GM21723 (cell line): Measurements from ENCODE around the gene GATD1.

Source experiments
- ATAC-seq: cut with Tn5 transposase; IDR thresholded peaks from one replicate; pipeline ENCODE4 v1.9.1; 2021; ENCODE audit warnings: mild to moderate bottlenecking, moderate library complexity; ENCODE audit not compliant: unreplicated experiment

The GATD1 gene

GRCh38 chr11:796565-797295, 19.4 kb upstream of the GATD1 start:
- no peak for ATAC-seq

GRCh38 chr11:795634-796564, 18.6 kb upstream of the GATD1 start:
- ATAC-seq, result no peak

GRCh38 chr11:794766-795633, 17.7 kb upstream of the GATD1 start:
- ATAC-seq, result no peak

- ATAC-seq, result no peak
Observed at GRCh38 chr11:794013-794765, 16.9 kb upstream of the GATD1 start.

- no peak for ATAC-seq
Observed at GRCh38 chr11:793556-793955, 16.3 kb upstream of the GATD1 start.

GRCh38 chr11:792873-793272, 15.6 kb upstream of the GATD1 start:
- ATAC-seq, result no peak

GRCh38 chr11:792535-792821, 15.2 kb upstream of the GATD1 start:
- no peak for ATAC-seq

- no peak for ATAC-seq
Observed at GRCh38 chr11:791658-792534, 14.6 kb upstream of the GATD1 start.

GRCh38 chr11:790721-791564, 13.7 kb upstream of the GATD1 start:
- ATAC-seq, result no peak

- ATAC-seq, result no peak
Observed at GRCh38 chr11:789943-790342, 12.7 kb upstream of the GATD1 start, which contains the start of gene CEND1. Gene CEND1, minus strand, starts transcription at chr11:790090. Its CDS starts 1,514 bp downstream, at chr11:788576.

- ATAC-seq, result no peak
Observed at GRCh38 chr11:788953-789940, 12.0 kb upstream of the GATD1 start.

GRCh38 chr11:788009-788640, 10.8 kb upstream of the GATD1 start:
- ATAC-seq, result no peak

- no peak for ATAC-seq
Observed at GRCh38 chr11:787084-787675, 9.9 kb upstream of the GATD1 start.

GRCh38 chr11:786235-787083, 9.2 kb upstream of the GATD1 start:
- ATAC-seq, result no peak

GRCh38 chr11:783581-784015, 6.3 kb upstream of the GATD1 start:
- no peak for ATAC-seq
